LoVo (cell line): Measurements from ENCODE around the gene HTR1D.
A peak's percentile ranks its signal among the peaks of the same experiment; 100 is the strongest.
"Not testable (repeated sequence)": the region's sequence is repeated elsewhere in the genome, so short reads cannot be mapped to it uniquely, and the experiment has no call there.

Experiments used
- DNase-seq: peaks from one replicate; pipeline ENCODE4 v3.0.0-alpha.2; 2016; ENCODE audit warnings: low spot score

The HTR1D gene, protein sequence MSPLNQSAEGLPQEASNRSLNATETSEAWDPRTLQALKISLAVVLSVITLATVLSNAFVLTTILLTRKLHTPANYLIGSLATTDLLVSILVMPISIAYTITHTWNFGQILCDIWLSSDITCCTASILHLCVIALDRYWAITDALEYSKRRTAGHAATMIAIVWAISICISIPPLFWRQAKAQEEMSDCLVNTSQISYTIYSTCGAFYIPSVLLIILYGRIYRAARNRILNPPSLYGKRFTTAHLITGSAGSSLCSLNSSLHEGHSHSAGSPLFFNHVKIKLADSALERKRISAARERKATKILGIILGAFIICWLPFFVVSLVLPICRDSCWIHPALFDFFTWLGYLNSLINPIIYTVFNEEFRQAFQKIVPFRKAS

GRCh38 chr1:23217421-23218115 lies at the start of gene HTR1D:
Gene HTR1D (minus strand): TSS chr1:23217502. CDS start chr1:23194219, 23,283 bp downstream.
- peak; percentile 23 for DNase-seq

DNA sequence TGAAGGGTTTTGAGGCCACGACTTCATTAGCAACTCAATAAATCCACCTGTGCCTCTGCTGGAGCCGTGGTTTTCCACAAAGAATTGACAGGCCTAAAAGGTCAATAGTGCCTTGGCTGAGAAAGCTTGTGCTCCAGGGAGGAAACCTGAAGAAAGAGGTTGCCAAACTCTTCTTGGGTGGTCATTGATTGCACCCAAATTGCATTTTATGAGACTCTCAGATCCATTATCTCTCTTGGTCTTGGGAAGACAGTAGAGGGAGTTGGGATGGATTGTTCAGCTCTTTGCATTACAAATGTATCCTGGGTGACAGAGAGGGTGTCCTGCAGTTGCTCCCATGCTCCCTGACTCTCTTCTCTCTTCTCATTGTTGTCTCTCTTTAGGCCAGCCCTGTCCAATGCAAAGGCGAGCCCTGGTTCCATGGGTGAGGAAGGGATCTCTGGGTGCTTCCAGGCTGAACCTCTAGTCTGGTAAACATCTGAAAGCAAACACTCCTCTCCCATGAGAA lies 46.1 kb upstream of the HTR1D start:
- no peak for DNase-seq

GRCh38 chr1:23258082-23258481 lies 40.8 kb upstream of the HTR1D start:
- not testable (repeated sequence) for DNase-seq

DNA sequence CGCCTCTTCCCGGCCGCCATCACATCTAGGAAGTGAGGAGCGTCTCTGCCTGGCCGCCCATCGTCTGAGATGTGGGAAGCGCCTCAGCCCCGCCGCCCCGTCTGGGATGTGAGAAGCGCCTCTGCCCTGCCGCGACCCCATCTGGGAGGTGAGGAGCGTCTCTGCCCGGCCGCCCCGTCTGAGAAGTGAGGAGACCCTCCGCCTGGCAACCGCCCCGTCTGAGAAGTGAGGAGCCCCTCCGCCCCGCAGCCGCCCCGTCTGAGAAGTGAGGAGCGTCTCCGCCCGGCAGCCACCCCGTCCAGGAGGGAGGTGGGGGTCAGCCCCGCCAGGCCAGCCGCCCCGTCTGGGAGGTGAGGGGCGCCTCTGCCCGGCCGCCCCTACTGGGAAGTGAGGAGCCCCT lies 40.1 kb upstream of the HTR1D start:
- not testable (repeated sequence) for DNase-seq

DNA sequence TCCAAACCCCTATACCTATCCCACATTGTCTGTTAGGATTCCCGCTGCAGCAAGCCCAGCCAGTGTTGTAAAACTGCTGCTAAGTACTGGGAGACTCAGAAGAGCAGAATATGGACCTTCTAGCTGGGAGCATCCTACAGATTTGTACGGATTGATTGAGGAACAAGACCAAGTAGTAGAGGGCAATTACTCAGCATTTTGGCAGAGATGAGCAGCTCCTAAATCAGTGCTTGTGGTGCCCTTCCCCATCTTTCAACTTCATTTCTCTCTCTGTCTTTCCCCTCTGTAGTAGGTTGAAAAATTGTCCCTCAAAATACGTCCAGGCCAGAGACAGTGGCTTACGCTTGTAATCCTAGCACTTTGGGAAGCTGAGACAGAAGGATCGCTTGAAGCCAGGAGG lies 37.3 kb upstream of the HTR1D start:
- DNase-seq: no peak

- no peak for DNase-seq
These were observed 34.5 kb upstream of the HTR1D start for GRCh38 chr1:23251812-23252211.

DNA sequence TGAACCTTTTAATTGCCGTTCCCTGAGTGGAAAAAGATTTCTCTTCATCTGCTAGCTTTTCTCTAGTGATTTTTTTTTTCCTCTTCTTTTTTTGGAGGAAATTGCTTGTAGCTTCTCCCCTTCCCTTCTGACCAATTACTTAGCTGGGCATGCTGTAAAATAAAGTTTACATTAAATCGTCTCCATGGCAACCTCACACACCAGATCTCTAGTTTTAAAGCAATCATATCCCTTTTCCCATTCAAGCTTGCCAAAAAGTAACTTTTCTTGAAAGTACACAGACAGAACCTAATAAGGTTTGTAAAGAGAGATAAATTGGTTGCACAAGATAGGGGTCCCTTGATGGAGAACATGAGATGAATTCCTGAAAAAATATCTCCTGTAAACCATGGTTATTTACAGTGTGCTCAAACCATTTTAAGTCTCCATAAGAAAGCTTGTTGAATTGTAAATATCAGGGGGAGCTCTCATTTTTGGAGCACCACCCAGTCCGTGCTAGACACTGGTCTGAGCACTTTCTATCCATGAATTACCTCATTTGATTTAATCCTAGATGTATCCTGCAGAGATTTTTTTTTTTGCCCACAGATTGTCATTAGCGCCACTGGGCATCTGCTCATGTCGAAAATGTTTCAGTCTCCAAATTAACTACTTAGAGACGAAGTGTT lies 32.6 kb upstream of the HTR1D start:
- DNase-seq: no peak

DNA sequence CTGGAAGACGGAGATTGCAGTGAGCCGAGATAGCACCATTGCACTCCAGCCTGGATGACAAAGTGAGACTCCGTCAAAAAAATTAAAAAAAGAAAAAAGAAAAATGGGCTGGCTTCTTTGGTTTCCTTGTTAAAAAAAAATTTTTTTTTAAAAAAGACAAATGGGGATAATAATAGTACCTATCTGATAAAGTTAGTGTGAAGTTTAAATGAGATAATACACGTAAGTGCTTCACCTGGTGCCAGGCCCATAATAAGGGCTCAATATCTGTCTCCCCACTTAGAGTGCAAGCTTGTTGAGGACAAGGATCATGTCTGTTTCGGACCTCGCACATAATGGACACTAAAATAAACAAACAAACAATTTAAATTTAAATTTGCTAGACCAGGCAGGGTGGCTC lies 30.0 kb upstream of the HTR1D start:
- DNase-seq: no peak

- no peak for DNase-seq
These were observed 29.0 kb upstream of the HTR1D start for GRCh38 chr1:23246274-23246673.

- no peak for DNase-seq
These were observed 27.0 kb upstream of the HTR1D start for GRCh38 chr1:23244256-23244761.

GRCh38 chr1:23242414-23242813 lies 25.1 kb upstream of the HTR1D start:
- no peak for DNase-seq

DNA sequence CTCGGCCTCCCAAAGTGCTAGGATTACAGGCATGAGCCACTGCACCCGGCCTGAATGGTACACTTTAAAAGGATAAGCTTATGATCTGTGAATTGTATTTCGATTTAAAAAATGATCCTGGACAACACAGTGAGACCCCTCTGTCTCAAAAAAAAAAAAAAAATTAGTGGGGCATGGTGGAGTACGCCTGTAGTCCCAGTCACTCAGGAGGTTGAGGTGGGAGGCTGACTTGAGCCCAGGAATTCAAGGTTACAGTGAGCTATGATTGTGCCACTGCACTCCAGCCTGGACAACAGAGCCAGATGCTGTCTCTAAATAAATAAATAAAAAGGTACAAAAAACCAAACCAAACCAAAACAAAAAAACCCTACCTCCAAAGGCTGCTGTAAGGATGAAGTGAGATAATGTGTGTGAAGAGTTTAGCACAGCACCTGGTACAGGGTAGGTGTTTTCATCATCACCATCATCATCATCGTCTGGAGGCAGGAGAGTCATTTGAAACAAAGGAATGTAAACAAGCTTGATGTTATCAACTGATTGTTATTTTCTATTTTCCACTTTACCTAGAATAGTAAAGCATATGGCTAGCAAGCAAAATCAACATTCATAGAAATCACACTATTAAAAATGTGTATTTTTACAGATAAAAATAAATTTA lies 22.5 kb upstream of the HTR1D start:
- DNase-seq: no peak

GRCh38 chr1:23238565-23238964 lies 21.3 kb upstream of the HTR1D start:
- DNase-seq: no peak

GRCh38 chr1:23237508-23237907 lies 20.2 kb upstream of the HTR1D start:
- no peak for DNase-seq

GRCh38 chr1:23227806-23228205 lies 10.5 kb upstream of the HTR1D start:
- DNase-seq: no peak

DNA sequence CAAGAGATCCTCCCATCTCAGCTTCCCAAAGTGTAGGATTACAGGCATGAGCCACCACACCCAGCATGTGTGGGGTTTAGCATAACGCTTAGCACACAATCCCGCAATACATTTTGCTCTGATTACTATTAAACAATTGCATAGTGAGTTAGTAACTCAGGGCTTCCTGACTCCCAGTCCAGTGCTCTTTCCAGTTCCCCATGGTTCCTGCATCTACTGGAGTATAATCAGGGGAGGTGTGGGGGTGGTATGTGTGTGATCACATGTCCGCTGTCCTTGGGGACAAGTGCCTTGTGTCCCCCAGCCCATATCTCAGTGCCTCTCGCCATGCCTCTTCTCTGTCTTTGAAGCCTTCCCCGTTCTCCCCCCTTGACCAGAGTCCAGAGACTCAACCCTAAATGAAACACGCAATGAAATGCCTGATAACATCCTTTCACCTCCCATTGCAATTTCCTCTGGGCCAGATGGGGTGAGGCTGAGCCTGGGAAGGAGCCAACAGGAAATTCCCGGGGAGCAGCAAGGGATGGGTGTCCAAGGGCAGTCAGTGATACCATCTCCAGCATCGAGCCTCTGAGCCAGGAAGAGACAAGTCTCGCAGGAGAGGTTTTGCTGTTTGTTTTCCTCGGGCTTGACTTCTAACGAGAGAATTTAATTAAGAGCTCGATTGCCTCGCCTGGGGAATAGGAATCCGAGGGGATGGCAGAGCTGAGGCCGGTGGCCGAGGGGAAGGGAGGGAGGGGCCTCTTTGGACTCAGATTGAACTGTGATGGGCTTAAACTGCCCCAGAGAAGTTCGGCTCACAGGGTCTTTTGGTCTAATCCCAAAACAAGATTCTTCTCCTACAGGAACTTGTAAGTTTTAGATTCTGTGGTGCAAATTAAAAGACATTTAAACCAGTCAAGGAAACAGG lies 7.7 kb upstream of the HTR1D start:
- DNase-seq: peak; percentile 83

- not testable (repeated sequence) for DNase-seq
These were observed 6.7 kb upstream of the HTR1D start for GRCh38 chr1:23223963-23224362.

DNA sequence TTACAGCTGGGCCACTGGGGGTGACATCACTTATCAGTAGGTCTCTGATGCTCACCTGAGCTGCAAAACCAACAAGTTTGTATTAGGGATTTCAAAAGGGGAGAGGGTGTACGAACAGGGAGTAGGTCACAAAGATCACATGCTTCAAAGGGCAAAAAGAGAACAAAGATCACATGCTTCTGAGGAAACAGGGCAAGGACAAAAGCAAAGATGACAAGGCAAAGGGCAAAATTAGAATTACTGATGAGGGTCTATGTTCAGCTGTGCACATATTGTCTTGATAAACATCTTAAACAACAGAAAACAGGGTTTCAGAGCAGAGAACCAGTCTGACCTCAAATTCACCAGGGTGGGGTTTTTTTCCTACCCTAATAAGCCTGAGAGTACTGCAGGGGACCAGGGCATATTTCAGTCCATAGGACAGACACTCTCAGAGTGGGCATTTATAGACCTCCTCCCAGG lies 6.2 kb upstream of the HTR1D start:
- DNase-seq: not testable (repeated sequence)

- DNase-seq: no peak
These were observed 5.4 kb upstream of the HTR1D start for GRCh38 chr1:23222742-23223141.

DNA sequence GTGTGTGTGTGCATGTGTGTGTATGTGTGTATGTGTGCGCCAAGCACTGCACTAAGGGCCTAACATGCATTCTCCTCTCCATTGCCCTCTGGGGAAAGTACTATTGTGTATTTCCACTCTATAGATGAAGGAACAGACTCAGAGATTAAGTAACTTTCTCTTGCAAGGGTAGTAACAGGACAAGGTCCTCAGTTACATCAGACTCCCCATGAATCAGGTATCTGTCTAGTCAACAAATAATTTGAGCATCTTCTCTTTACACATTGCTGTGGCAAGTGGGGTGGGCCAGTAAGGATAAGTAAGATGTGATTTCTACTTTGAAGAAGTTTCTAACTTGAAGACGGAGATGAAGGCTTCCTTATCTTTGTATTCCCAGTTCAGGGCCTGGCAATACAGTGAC lies 5.0 kb upstream of the HTR1D start:
- no peak for DNase-seq

- no peak for DNase-seq
These were observed 3.8 kb upstream of the HTR1D start for GRCh38 chr1:23221107-23221506.
